Measurements from ENCODE around the gene SLC1A2. TPM values are rescaled to one million over a fixed set of nuclear protein-coding genes. Genes with fewer than 3 reads are reported as not detected.

The SLC1A2 gene
- total and polyA plus RNA-seq, 2 donors, result 0.38 to 0.71 TPM

DNA sequence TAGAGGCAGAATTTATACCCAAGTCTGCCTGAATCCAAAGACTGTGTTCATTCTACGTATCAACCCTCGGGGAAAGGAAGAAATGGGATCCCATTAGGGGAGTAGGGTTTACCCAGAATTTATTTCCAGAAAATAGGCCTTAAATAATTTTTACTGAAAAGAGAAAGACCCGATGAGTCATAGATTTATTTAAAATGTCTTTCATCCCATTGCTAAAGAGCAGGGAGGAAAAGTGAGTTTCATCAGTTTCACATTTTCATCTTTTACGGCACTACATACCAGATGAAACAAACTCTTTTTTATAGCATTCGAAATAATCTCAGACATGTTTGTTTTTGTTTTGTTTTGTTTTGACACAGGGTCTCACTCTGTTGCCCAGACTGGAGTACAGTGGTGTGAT is 31.3 kb downstream of the SLC1A2 start:
- WGBS, result 97% methylated on average over 5 of the region's 5 CpGs
- no peak overlapping the region for H3K27ac ChIP-seq (ENCODE audit: low read depth in 1 of 2, low read length in 1 of 2)

DNA sequence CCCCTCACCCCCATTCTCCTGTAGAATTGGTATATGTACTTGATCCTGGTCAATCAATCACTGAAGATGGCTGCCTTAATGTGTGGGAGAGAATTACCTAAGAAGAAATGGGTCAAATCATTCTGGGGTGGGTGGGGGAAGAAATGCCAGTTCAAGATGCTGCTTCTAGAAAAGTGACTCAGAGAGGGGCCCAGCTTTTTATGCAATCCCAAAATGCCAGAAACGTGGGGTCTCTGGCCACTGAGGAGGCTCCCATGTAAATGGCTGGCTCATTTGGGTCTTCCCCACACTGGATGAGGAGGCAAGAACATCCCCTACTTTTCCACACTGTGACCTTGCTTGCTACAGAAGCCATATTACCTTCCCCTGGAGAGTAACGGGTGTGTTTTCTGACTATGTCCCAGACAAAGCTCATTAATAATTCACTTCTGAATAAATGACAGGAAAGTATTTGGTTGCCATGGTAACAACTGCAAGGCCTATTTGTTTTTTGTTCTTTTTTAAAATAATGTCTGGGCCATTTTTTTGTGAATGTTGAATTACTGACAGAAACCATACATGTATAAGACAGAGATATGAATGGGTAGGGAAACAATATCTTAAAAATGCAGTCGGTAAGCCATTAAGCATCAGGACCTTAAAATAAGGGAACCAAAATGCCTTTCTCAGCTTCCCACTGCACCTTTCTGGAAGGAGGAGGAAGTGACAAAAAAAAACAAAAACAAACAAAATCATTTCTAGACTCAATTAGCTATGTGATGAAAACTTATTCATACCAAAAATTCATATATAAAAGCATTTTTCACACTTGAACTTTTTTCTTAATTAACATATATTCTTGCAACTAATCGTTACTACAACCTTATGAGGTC is 32.0 kb downstream of the SLC1A2 start:
- peaks cover 0 to under 1% of the 10 kb centered on the region in 2 donors for H3K27me3 ChIP-seq (ENCODE audit: control insufficient read depth in 2 of 2, insufficient read depth in 1 of 2, low read length in 1 of 2)
- H3K9me3 ChIP-seq (ENCODE audit: control insufficient read depth in 2 of 2, insufficient read depth in 1 of 2, low read length in 1 of 2), result no peaks in the 10 kb centered on the region
- WGBS, result 75% methylated on average over 4 of the region's 4 CpGs
- DNase-seq (ENCODE audit: low read depth in 6 of 9, low spot score in 9 of 9), result peak in 1 of 9 donors; percentile 16
- H3K4me3 ChIP-seq (ENCODE audit: low read length in 2 of 2), result no peak overlapping the region
- no peak overlapping the region for H3K27ac ChIP-seq (ENCODE audit: low read depth in 1 of 2, low read length in 1 of 2)
- peaks cover 0 to 3% of the 10 kb centered on the region in 2 donors for H3K4me1 ChIP-seq (ENCODE audit: control insufficient read depth in 2 of 2, insufficient read depth in 2 of 2, low read length in 2 of 2)
- H3K36me3 ChIP-seq (ENCODE audit: control insufficient read depth in 2 of 2, insufficient read depth in 2 of 2, low read length in 1 of 2), result no peaks in the 10 kb centered on the region

More for the DNA sequence above, 31.3 kb downstream of the SLC1A2 start:
- Histone ChIP-seq H3K36me3 (ENCODE audit: control insufficient read depth in 2 of 2, insufficient read depth in 2 of 2, low read length in 1 of 2) (no peaks in the 10 kb centered on the region), H3K27me3 (ENCODE audit: control insufficient read depth in 2 of 2, insufficient read depth in 1 of 2, low read length in 1 of 2) (peaks cover 0 to 6% of the 10 kb centered on the region in 2 donors), H3K9me3 (ENCODE audit: control insufficient read depth in 2 of 2, insufficient read depth in 1 of 2, low read length in 1 of 2) (no peaks in the 10 kb centered on the region), H3K4me1 (ENCODE audit: control insufficient read depth in 2 of 2, insufficient read depth in 2 of 2, low read length in 2 of 2) (peaks cover 0 to 5% of the 10 kb centered on the region in 2 donors), H3K4me3 (ENCODE audit: low read length in 2 of 2) (no peak overlapping the region)
- DNase-seq (ENCODE audit: low read depth in 6 of 9, low spot score in 9 of 9), result no peak

DNA sequence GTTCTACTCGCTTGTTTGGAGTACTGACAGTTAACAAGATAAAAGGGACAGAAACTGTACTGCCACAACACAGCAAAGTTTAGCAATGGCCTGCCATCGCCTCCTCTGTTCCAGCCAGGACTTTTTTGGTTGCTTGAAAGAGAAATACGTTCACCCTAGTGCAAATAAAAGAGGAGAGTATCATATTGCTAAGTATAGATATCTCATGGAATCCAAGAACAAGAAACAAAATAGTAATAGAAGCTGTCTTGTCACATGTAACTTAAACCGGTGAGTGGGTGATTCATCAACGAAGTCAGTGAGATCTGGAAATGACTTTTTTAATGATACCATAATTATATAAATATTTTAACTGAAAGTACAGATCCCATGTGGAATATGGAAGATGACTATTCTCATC is 35.4 kb downstream of the SLC1A2 start:
- no peaks in the 10 kb centered on the region for H3K27me3 ChIP-seq (ENCODE audit: control insufficient read depth in 2 of 2, insufficient read depth in 1 of 2, low read length in 1 of 2)
- H3K4me1 ChIP-seq (ENCODE audit: control insufficient read depth in 2 of 2, insufficient read depth in 2 of 2, low read length in 2 of 2), result no peaks in the 10 kb centered on the region
- DNase-seq (ENCODE audit: low read depth in 6 of 9, low spot score in 9 of 9), result no peak
- no peak overlapping the region for H3K4me3 ChIP-seq (ENCODE audit: low read length in 2 of 2)
- WGBS, result 94% methylated on average over 5 of the region's 5 CpGs
- H3K36me3 ChIP-seq (ENCODE audit: control insufficient read depth in 2 of 2, insufficient read depth in 2 of 2, low read length in 1 of 2), result no peaks in the 10 kb centered on the region
- no peak overlapping the region for H3K27ac ChIP-seq (ENCODE audit: low read depth in 1 of 2, low read length in 1 of 2)
- H3K9me3 ChIP-seq (ENCODE audit: control insufficient read depth in 2 of 2, insufficient read depth in 1 of 2, low read length in 1 of 2), result no peaks in the 10 kb centered on the region

DNA sequence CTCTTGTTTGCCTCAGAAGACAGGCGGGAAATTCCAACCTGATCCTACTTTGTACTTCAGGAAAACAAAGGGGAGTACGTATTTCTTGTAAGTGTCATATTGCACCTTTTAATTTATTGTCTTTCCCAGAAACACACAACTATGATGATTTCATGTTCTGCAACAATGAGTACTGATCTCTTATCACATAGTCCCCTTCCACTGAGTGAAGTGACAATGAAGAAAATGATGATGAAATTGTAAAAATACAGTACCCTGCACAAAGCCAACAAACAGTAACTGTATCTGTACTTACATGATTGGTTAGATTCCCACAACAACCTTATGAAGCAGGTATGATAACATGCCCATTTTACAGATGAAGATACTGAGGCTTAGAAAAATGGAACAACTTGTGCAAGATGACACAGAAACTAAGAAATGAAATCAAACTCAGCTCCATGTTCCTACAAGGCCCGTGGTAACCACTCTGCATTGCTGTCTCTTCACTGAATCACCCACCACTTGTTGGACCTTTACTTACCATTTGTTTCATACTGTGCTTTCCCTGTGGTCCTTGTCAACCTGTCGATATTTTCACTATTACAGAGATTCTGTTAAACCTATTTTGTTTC is 37.5 kb downstream of the SLC1A2 start:
- Histone ChIP-seq H3K27ac (ENCODE audit: low read depth in 1 of 2, low read length in 1 of 2) (no peak overlapping the region), H3K9me3 (ENCODE audit: control insufficient read depth in 2 of 2, insufficient read depth in 1 of 2, low read length in 1 of 2) (no peaks in the 10 kb centered on the region), H3K36me3 (ENCODE audit: control insufficient read depth in 2 of 2, insufficient read depth in 2 of 2, low read length in 1 of 2) (no peaks in the 10 kb centered on the region), H3K4me3 (ENCODE audit: low read length in 2 of 2) (no peak overlapping the region), H3K27me3 (ENCODE audit: control insufficient read depth in 2 of 2, insufficient read depth in 1 of 2, low read length in 1 of 2) (no peaks in the 10 kb centered on the region), H3K4me1 (ENCODE audit: control insufficient read depth in 2 of 2, insufficient read depth in 2 of 2, low read length in 2 of 2) (no peaks in the 10 kb centered on the region)
- 94% methylated on average over 4 of the region's 4 CpGs for WGBS
- DNase-seq (ENCODE audit: low read depth in 6 of 9, low spot score in 9 of 9), result no peak

DNA sequence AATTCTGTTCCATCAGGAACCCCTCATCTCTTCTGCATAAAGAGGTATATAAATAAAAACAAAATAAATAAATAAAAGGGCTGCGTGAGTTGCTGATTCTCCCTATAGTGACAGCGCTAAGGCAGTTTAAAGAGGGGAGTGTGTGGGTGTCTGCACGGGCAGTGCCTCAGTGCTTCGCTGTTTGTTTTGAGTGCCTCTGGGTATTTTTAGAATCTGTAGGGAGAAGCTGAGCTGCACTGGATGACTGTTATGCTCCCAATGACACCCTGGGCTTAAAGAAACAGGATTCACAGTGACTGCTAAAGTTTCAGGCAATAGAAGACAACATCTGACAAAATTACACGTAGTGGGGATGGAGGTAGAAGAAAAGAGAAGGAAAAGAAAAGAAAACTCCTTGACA is 38.8 kb downstream of the SLC1A2 start:
- H3K27me3 ChIP-seq (ENCODE audit: control insufficient read depth in 2 of 2, insufficient read depth in 1 of 2, low read length in 1 of 2), result no peaks in the 10 kb centered on the region
- H3K4me3 ChIP-seq (ENCODE audit: low read length in 2 of 2), result no peak overlapping the region
- DNase-seq (ENCODE audit: low read depth in 6 of 9, low spot score in 9 of 9), result no peak
- H3K27ac ChIP-seq (ENCODE audit: low read depth in 1 of 2, low read length in 1 of 2), result no peak overlapping the region
- H3K9me3 ChIP-seq (ENCODE audit: control insufficient read depth in 2 of 2, insufficient read depth in 1 of 2, low read length in 1 of 2), result no peaks in the 10 kb centered on the region
- 90% methylated on average over 5 of the region's 5 CpGs for WGBS
- no peaks in the 10 kb centered on the region for H3K4me1 ChIP-seq (ENCODE audit: control insufficient read depth in 2 of 2, insufficient read depth in 2 of 2, low read length in 2 of 2)
- H3K36me3 ChIP-seq (ENCODE audit: control insufficient read depth in 2 of 2, insufficient read depth in 2 of 2, low read length in 1 of 2), result no peaks in the 10 kb centered on the region

DNA sequence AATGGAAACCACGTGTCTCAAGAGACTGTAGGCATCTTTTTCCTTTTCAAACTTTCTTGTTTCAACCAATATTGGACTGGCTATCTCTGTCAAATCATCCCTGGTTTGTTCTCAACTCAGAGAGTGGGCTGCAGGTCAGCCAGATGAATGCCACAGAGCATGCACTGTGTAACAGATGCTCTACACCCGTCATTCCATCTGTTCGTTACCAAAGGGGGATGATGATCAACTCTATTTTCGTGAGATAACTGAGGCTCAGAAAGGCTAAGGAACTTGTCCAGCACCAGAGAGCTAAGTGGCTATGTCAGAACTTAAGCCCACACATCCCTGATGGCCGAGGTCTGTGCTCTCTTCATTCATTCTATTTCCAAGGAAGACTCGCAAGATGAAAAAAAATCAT is 42.1 kb downstream of the SLC1A2 start:
- no peak overlapping the region for H3K4me3 ChIP-seq (ENCODE audit: low read length in 2 of 2)
- H3K27ac ChIP-seq (ENCODE audit: low read depth in 1 of 2, low read length in 1 of 2), result no peak overlapping the region
- H3K4me1 ChIP-seq (ENCODE audit: control insufficient read depth in 2 of 2, insufficient read depth in 2 of 2, low read length in 2 of 2), result no peaks in the 10 kb centered on the region
- H3K27me3 ChIP-seq (ENCODE audit: control insufficient read depth in 2 of 2, insufficient read depth in 1 of 2, low read length in 1 of 2), result no peaks in the 10 kb centered on the region
- H3K9me3 ChIP-seq (ENCODE audit: control insufficient read depth in 2 of 2, insufficient read depth in 1 of 2, low read length in 1 of 2), result no peaks in the 10 kb centered on the region
- WGBS, result 88% methylated on average over 6 of the region's 6 CpGs
- DNase-seq (ENCODE audit: low read depth in 6 of 9, low spot score in 9 of 9), result no peak
- H3K36me3 ChIP-seq (ENCODE audit: control insufficient read depth in 2 of 2, insufficient read depth in 2 of 2, low read length in 1 of 2), result no peaks in the 10 kb centered on the region

DNA sequence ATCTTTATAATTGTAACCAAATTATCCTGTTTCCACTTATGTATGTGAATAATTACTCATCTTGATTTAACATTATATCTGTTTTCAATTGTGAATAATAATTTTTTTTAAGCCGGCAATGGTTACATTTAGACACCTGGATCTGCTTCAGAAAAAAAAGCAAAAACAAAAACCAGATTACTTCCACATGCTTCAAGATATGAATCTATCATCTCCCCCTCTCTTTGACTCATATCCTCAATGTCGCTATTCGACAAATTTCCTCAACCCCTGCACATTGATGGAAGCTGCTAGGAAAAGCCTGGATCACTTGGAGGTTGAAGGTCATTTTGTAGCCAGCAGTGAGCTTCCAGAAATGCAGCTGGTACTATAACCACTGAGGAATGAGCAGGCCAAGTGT is 42.7 kb downstream of the SLC1A2 start:
- Histone ChIP-seq H3K27ac (ENCODE audit: low read depth in 1 of 2, low read length in 1 of 2) (no peak overlapping the region), H3K4me3 (ENCODE audit: low read length in 2 of 2) (no peak overlapping the region), H3K9me3 (ENCODE audit: control insufficient read depth in 2 of 2, insufficient read depth in 1 of 2, low read length in 1 of 2) (no peaks in the 10 kb centered on the region), H3K36me3 (ENCODE audit: control insufficient read depth in 2 of 2, insufficient read depth in 2 of 2, low read length in 1 of 2) (no peaks in the 10 kb centered on the region), H3K27me3 (ENCODE audit: control insufficient read depth in 2 of 2, insufficient read depth in 1 of 2, low read length in 1 of 2) (no peaks in the 10 kb centered on the region), H3K4me1 (ENCODE audit: control insufficient read depth in 2 of 2, insufficient read depth in 2 of 2, low read length in 2 of 2) (no peaks in the 10 kb centered on the region)
- DNase-seq (ENCODE audit: low read depth in 6 of 9, low spot score in 9 of 9), result no peak
- 95% methylated on average over 3 of the region's 3 CpGs for WGBS

DNA sequence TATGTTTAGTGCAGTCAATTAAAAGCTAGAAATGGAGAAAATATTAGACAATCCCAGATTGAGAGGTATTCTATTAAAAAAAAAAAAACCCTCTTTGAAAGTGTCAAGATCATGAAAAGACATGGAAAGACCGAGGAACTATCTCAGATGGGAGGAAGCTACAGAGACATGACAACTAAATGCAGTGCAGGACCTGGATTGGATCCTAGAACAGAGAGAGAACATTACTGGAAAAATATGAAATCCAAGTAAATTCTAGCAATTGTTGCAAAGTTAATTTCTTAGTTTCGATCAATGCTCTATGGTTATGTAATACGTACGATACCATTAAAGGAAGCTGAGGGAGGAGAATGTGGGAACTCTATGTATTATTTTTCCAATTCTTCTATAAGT is 43.2 kb downstream of the SLC1A2 start:
- H3K36me3 ChIP-seq (ENCODE audit: control insufficient read depth in 2 of 2, insufficient read depth in 2 of 2, low read length in 1 of 2), result no peaks in the 10 kb centered on the region
- no peak for DNase-seq (ENCODE audit: low read depth in 6 of 9, low spot score in 9 of 9)
- no peaks in the 10 kb centered on the region for H3K9me3 ChIP-seq (ENCODE audit: control insufficient read depth in 2 of 2, insufficient read depth in 1 of 2, low read length in 1 of 2)
- no peak overlapping the region for H3K4me3 ChIP-seq (ENCODE audit: low read length in 2 of 2)
- no peaks in the 10 kb centered on the region for H3K4me1 ChIP-seq (ENCODE audit: control insufficient read depth in 2 of 2, insufficient read depth in 2 of 2, low read length in 2 of 2)
- no peak overlapping the region for H3K27ac ChIP-seq (ENCODE audit: low read depth in 1 of 2, low read length in 1 of 2)
- 98% methylated on average over 4 of the region's 4 CpGs for WGBS
- H3K27me3 ChIP-seq (ENCODE audit: control insufficient read depth in 2 of 2, insufficient read depth in 1 of 2, low read length in 1 of 2), result no peaks in the 10 kb centered on the region

DNA sequence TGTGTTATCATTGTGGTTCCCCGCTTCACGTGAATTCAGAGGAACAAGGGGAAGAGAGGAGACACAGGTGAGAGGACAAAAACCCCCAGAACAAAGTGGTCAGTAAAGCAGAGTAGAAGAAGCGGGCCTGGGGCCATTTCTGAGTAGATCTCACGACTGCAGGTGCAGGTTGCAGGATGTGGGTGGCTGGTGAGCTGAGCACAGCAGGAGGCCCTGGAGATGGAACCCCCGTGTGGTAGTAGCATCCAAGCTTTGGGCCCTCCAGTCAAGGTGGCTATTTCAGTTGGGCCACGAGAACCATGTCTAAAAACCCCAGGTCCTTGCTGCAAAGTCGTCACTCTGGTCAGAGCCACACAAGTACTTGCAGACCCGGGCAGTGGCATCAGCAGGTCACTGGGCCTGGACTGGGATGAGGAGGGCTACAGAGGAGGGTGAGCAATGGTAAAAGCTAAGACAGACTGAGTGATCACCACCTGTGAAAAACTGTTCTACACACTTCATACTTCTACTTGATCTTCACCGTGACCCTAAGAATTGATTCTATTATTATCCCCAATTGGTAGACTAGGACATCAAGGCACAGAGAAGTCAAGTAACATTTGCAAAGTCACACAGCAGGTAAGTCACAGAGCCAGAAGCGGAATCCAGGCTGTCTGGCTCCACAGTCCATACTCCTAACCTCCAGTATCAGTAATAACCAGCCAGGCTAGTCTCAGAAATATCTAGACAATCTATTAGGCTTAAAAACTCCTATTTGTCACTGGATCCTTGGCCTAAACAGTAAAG is 43.8 kb downstream of the SLC1A2 start:
- Histone ChIP-seq H3K27ac (ENCODE audit: low read depth in 1 of 2, low read length in 1 of 2) (no peak overlapping the region), H3K4me1 (ENCODE audit: control insufficient read depth in 2 of 2, insufficient read depth in 2 of 2, low read length in 2 of 2) (no peaks in the 10 kb centered on the region), H3K36me3 (ENCODE audit: control insufficient read depth in 2 of 2, insufficient read depth in 2 of 2, low read length in 1 of 2) (no peaks in the 10 kb centered on the region), H3K9me3 (ENCODE audit: control insufficient read depth in 2 of 2, insufficient read depth in 1 of 2, low read length in 1 of 2) (no peaks in the 10 kb centered on the region), H3K4me3 (ENCODE audit: low read length in 2 of 2) (no peak overlapping the region), H3K27me3 (ENCODE audit: control insufficient read depth in 2 of 2, insufficient read depth in 1 of 2, low read length in 1 of 2) (no peaks in the 10 kb centered on the region)
- WGBS, result 82% methylated on average over 10 of the region's 10 CpGs
- no peak for DNase-seq (ENCODE audit: low read depth in 6 of 9, low spot score in 9 of 9)
